ENCODE measurements around the gene TMEM132C. TPM values are rescaled to one million over a fixed set of nuclear protein-coding genes. Genes with fewer than 3 reads are reported as not detected.

TMEM132C gene
- total and polyA plus RNA-seq, 2 of the 4 experiments (the other 2 are of a cell fraction): not detected

GRCh38 chr12:128444598-128444997, 177.6 kb downstream of the TMEM132C start:
- Histone ChIP-seq H3K56ac (ENCODE audit: extremely low read depth, insufficient read depth, low read length) (no peak overlapping the region), H3K18ac (ENCODE audit: low read depth, low read length) (no peak overlapping the region), H3K79me1 (ENCODE audit: low read depth in 1 of 2, low read length in 2 of 2) (no peaks in the 10 kb centered on the region), H2AK5ac (ENCODE audit: low read depth, low read length) (no peak overlapping the region), H3K23ac (ENCODE audit: low read depth, low read length) (no peak overlapping the region), H3K27me3 (ENCODE audit: control insufficient read depth, insufficient read depth, low read length) (no peaks in the 10 kb centered on the region), H3K9me3 (ENCODE audit: control insufficient read depth, insufficient read depth, low read length) (peaks cover 36% of the 10 kb centered on the region), H3K4me2 (ENCODE audit: low read depth, low read length) (no peak overlapping the region), H4K20me1 (ENCODE audit: insufficient read depth, low read length) (no peaks in the 10 kb centered on the region), H2BK120ac (ENCODE audit: low read depth, low read length) (no peak overlapping the region), H4K8ac (ENCODE audit: low read depth in 2 of 2, low read length in 2 of 2) (no peak overlapping the region), H2BK15ac (ENCODE audit: low read depth, low read length) (no peak overlapping the region), H3K4me3 (ENCODE audit: insufficient read depth, low read depth, low read length) (no peak overlapping the region), H2AK9ac (replicated peaks; ENCODE audit: low read depth, low read length, poor library complexity) (no peak overlapping the region), H3K14ac (replicated peaks; ENCODE audit: low read depth, low read length) (no peak overlapping the region), H3K36me3 (ENCODE audit: control insufficient read depth, insufficient read depth, low read length) (no peaks in the 10 kb centered on the region), H4K91ac (ENCODE audit: insufficient read depth, low read depth, low read length) (no peak overlapping the region), H2BK20ac (ENCODE audit: low read depth, low read length) (no peak overlapping the region), H2AFZ (replicated peaks; ENCODE audit: low read length, poor library complexity) (no peak overlapping the region), H3K4me1 (ENCODE audit: control insufficient read depth, insufficient read depth, low read length) (no peaks in the 10 kb centered on the region), H2BK5ac (ENCODE audit: low read depth, low read length, poor library complexity, severe bottlenecking) (no peak overlapping the region), H3K27ac (ENCODE audit: insufficient read depth, low read length) (no peak overlapping the region), H3K9ac (ENCODE audit: low read depth, low read length) (no peak overlapping the region), H3K9me1 (ENCODE audit: insufficient read depth, low read length) (no peaks in the 10 kb centered on the region), H3K4ac (ENCODE audit: low read depth, low read length) (no peak overlapping the region), H4K5ac (ENCODE audit: low read depth, low read length) (no peak overlapping the region)
- DNase-seq (no peak), ATAC-seq (ENCODE audit: low read depth) (no peak)
- ChIA-PET POLR2A (ENCODE audit: unreplicated experiment) (no interaction called here), CTCF (no interaction called here)
- no peak for TF ChIP-seq RFX5 (IDR thresholded peaks at IDR 0.05; ENCODE audit: low read depth, low read length)
- no peak for TF ChIP-seq USF2 (IDR thresholded peaks at IDR 0.05; ENCODE audit: low read depth, low read length)
- in situ Hi-C loops (cut with MboI; ENCODE audit: low sequenced_read_pairs): no loop called here
- intact Hi-C loops (cut with micrococcal nuclease): no loop called here
- WGBS, 2 experiments (ENCODE audit: extremely low coverage in 2 of 2, insufficient read length in 1 of 2): no CpG with 5 or more reads among the region's 12 CpGs
- BruUV-seq (replicated peaks): no TSS peak
- dilution Hi-C loops (cut with HindIII; ENCODE audit: low sequenced_read_pairs, unreplicated experiment): no loop called here

Measured in IMR-90 (cell line).